Tibial artery (tissue), 4 donors: ENCODE results near the gene GABRG3.

Experiments
- DNase-seq, 2 donors: peaks; one replicate each; pipeline ENCODE4 v3.0.0-alpha.2; 2019
- H3K27ac ChIP-seq, 2 donors: fragments of 200-600 bp; sonication (generic) in 1 of 2; 1 replicate in 1 of 2; 2 replicates in 1 of 2; pipeline ENCODE4 v1.5.1; 2018 to 2019; ENCODE audit warnings: mild to moderate bottlenecking in 1 of 2
- H3K27me3 ChIP-seq, 2 donors: fragments of 200-600 bp; sonication (generic) in 1 of 2; one replicate each; pipeline versions ENCODE4 v1.5.1 to v1.6.0; 2016 to 2019
- H3K36me3 ChIP-seq, 3 donors: fragments of 200-600 bp; sonication (generic) in 2 of 3; one replicate each; pipeline ENCODE4 v1.5.1; 2016 to 2019; ENCODE audit warnings: mild to moderate bottlenecking in 2 of 3
- H3K4me1 ChIP-seq, 4 donors: fragments of 200-600 bp; sonication (generic) in 2 of 4; 1 replicate in 3 of 4; 2 replicates in 1 of 4; pipeline ENCODE4 v1.5.1; 2016 to 2019
- H3K4me3 ChIP-seq, 2 donors: fragments of 200-600 bp; sonication (generic) in 1 of 2; 1 replicate in 1 of 2; 2 replicates in 1 of 2; pipeline ENCODE4 v1.5.1; 2018 to 2019; ENCODE audit warnings: mild to moderate bottlenecking in 2 of 2
- H3K9me3 ChIP-seq, 3 donors: fragments of 200-600 bp; sonication (generic) in 1 of 3; one replicate each; pipeline ENCODE4 v1.5.1; 2016 to 2019
- CTCF ChIP-seq, 2 experiments: fragments of 200-600 bp in 1 of 2; fragments of 450-650 bp in 1 of 2; IDR thresholded peaks; one replicate each; pipeline ENCODE4 v1.5.1; 2017 to 2019; ENCODE audit warnings: antibody characterized with exemption in 2 of 2, mild to moderate bottlenecking in 1 of 2, moderate library complexity in 1 of 2
- intact Hi-C: fragments of 100-400 bp; cut with DNase I; formaldehyde crosslinking; loops from one replicate; pipeline ENCODE4 v1.15.0; 2023; ENCODE audit warnings: low total_unique reads

GABRG3 gene

GRCh38 chr15:27201425-27201824, 230.4 kb downstream of the GABRG3 start:
- no peak for DNase-seq
- intact Hi-C loops, result no loop called here
- Histone ChIP-seq H3K4me1 (no peaks in the 10 kb centered on the region), H3K9me3 (no peaks in the 10 kb centered on the region), H3K27ac (no peak overlapping the region), H3K4me3 (no peak overlapping the region), H3K27me3 (no peaks in the 10 kb centered on the region), H3K36me3 (no peaks in the 10 kb centered on the region)
- no peak for TF ChIP-seq CTCF (IDR thresholded peaks at IDR 0.05)

GRCh38 chr15:27210176-27210575, 239.2 kb downstream of the GABRG3 start:
- no peak for TF ChIP-seq CTCF (IDR thresholded peaks at IDR 0.05)
- Histone ChIP-seq H3K4me1 (no peaks in the 10 kb centered on the region), H3K9me3 (no peaks in the 10 kb centered on the region), H3K27ac (no peak overlapping the region), H3K27me3 (no peaks in the 10 kb centered on the region), H3K4me3 (no peak overlapping the region), H3K36me3 (no peaks in the 10 kb centered on the region)
- intact Hi-C loops, result no loop called here
- no peak for DNase-seq

- Histone ChIP-seq H3K9me3 (no peaks in the 10 kb centered on the region), H3K27ac (no peak overlapping the region), H3K27me3 (no peaks in the 10 kb centered on the region), H3K36me3 (no peaks in the 10 kb centered on the region), H3K4me3 (no peak overlapping the region), H3K4me1 (no peaks in the 10 kb centered on the region)
- intact Hi-C loops, result no loop called here
- no peak for DNase-seq
- TF ChIP-seq CTCF (IDR thresholded peaks at IDR 0.05), result no peak
Observed at GRCh38 chr15:27214032-27214431, 243.1 kb downstream of the GABRG3 start.

- H3K4me1 ChIP-seq, result no peaks in the 10 kb centered on the region
- no peaks in the 10 kb centered on the region for H3K36me3 ChIP-seq
- DNase-seq, result no peak
- H3K9me3 ChIP-seq, result no peaks in the 10 kb centered on the region
- intact Hi-C loops, result no loop called here
- no peaks in the 10 kb centered on the region for H3K27me3 ChIP-seq
- no peak overlapping the region for H3K27ac ChIP-seq
- H3K4me3 ChIP-seq, result no peak overlapping the region
- no peak for TF ChIP-seq CTCF (IDR thresholded peaks at IDR 0.05)
Observed at GRCh38 chr15:27214961-27215360, 244.0 kb downstream of the GABRG3 start.

- no peak overlapping the region for H3K4me3 ChIP-seq
- no peak for TF ChIP-seq CTCF (IDR thresholded peaks at IDR 0.05)
- H3K9me3 ChIP-seq, result no peaks in the 10 kb centered on the region
- no peaks in the 10 kb centered on the region for H3K27me3 ChIP-seq
- H3K4me1 ChIP-seq, result peaks cover 0 to 11% (median 0%) of the 10 kb centered on the region in 4 donors
- intact Hi-C loops, result no loop called here
- no peak for DNase-seq
- H3K27ac ChIP-seq, result no peak overlapping the region
- H3K36me3 ChIP-seq, result no peaks in the 10 kb centered on the region
Observed at GRCh38 chr15:27218426-27218825, 247.4 kb downstream of the GABRG3 start.

GRCh38 chr15:27219636-27220035, 248.7 kb downstream of the GABRG3 start:
- DNase-seq, result no peak
- Histone ChIP-seq H3K9me3 (no peaks in the 10 kb centered on the region), H3K36me3 (no peaks in the 10 kb centered on the region), H3K27ac (no peak overlapping the region), H3K4me3 (no peak overlapping the region), H3K4me1 (peaks cover 0 to 11% (median 0%) of the 10 kb centered on the region in 4 donors), H3K27me3 (no peaks in the 10 kb centered on the region)
- no peak for TF ChIP-seq CTCF (IDR thresholded peaks at IDR 0.05)
- intact Hi-C loops, result no loop called here
